ENCODE results near the gene POGLUT3.

DNA sequence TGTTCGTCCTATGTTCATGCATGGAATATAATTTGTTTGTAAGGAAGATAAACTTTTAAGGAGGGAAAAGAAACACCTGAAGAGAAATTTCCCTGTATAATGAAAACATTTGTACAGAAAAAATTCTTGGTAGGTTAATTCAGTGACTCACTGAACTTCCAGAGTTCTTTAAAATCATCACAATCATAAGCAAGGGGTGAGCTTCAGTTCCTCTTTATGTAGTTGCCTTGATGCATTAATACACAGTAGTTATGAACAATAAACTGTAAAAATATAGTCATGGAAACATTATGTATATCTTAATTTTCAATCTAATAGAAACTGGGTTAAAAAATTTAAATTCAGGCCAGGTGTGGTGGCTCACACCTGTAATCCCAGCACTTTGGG is 29.7 kb downstream of the POGLUT3 start:
- TF ChIP-seq, protein P1, sequence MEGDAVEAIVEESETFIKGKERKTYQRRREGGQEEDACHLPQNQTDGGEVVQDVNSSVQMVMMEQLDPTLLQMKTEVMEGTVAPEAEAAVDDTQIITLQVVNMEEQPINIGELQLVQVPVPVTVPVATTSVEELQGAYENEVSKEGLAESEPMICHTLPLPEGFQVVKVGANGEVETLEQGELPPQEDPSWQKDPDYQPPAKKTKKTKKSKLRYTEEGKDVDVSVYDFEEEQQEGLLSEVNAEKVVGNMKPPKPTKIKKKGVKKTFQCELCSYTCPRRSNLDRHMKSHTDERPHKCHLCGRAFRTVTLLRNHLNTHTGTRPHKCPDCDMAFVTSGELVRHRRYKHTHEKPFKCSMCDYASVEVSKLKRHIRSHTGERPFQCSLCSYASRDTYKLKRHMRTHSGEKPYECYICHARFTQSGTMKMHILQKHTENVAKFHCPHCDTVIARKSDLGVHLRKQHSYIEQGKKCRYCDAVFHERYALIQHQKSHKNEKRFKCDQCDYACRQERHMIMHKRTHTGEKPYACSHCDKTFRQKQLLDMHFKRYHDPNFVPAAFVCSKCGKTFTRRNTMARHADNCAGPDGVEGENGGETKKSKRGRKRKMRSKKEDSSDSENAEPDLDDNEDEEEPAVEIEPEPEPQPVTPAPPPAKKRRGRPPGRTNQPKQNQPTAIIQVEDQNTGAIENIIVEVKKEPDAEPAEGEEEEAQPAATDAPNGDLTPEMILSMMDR (IDR thresholded peaks at IDR 0.05), result no peak
- TF ChIP-seq SIN3A (IDR thresholded peaks at IDR 0.05; ENCODE audit: borderline replicate concordance, insufficient read depth, low read depth, low read length), result no peak
- no peak for TF ChIP-seq POLR2AphosphoS5 (IDR thresholded peaks at IDR 0.05; ENCODE audit: low read depth, low read length)
- TF ChIP-seq, protein P2, sequence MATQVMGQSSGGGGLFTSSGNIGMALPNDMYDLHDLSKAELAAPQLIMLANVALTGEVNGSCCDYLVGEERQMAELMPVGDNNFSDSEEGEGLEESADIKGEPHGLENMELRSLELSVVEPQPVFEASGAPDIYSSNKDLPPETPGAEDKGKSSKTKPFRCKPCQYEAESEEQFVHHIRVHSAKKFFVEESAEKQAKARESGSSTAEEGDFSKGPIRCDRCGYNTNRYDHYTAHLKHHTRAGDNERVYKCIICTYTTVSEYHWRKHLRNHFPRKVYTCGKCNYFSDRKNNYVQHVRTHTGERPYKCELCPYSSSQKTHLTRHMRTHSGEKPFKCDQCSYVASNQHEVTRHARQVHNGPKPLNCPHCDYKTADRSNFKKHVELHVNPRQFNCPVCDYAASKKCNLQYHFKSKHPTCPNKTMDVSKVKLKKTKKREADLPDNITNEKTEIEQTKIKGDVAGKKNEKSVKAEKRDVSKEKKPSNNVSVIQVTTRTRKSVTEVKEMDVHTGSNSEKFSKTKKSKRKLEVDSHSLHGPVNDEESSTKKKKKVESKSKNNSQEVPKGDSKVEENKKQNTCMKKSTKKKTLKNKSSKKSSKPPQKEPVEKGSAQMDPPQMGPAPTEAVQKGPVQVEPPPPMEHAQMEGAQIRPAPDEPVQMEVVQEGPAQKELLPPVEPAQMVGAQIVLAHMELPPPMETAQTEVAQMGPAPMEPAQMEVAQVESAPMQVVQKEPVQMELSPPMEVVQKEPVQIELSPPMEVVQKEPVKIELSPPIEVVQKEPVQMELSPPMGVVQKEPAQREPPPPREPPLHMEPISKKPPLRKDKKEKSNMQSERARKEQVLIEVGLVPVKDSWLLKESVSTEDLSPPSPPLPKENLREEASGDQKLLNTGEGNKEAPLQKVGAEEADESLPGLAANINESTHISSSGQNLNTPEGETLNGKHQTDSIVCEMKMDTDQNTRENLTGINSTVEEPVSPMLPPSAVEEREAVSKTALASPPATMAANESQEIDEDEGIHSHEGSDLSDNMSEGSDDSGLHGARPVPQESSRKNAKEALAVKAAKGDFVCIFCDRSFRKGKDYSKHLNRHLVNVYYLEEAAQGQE (IDR thresholded peaks at IDR 0.05; ENCODE audit: insufficient read depth in 1 of 2, low read depth in 2 of 2, low read length in 1 of 2), result no peak
